ENCODE measurements around the gene NAGA. TPM values are rescaled to one million over a fixed set of nuclear protein-coding genes. Genes with fewer than 3 reads are reported as not detected.
A peak's percentile ranks its signal among the peaks of the same experiment; 100 is the strongest.
"Not testable (repeated sequence)": the region's sequence is repeated elsewhere in the genome, so short reads cannot be mapped to it uniquely, and the experiment has no call there.

NAGA gene
- 10 to 100 TPM; 13.2 to 16.0 TPM for total RNA-seq

- peak; percentile 92 for DNase-seq
- Mint-ChIP-seq H3K36me3 (peaks cover 2% of the 10 kb centered on the region), H3K9me3 (no peaks in the 10 kb centered on the region), H3K27me3 (no peaks in the 10 kb centered on the region), H3K4me3 (peak within 1 kb of the TSS; percentile 84), H3K27ac (peak within 1 kb of the TSS; percentile 89), H3K4me1 (peaks cover 30% of the 10 kb centered on the region)
Observed at GRCh38 chr22:42070517-42071422, at the start of gene NAGA. Gene NAGA, minus strand, starts transcription at chr22:42070812. Its CDS starts 515 bp downstream, at chr22:42070297.

DNA sequence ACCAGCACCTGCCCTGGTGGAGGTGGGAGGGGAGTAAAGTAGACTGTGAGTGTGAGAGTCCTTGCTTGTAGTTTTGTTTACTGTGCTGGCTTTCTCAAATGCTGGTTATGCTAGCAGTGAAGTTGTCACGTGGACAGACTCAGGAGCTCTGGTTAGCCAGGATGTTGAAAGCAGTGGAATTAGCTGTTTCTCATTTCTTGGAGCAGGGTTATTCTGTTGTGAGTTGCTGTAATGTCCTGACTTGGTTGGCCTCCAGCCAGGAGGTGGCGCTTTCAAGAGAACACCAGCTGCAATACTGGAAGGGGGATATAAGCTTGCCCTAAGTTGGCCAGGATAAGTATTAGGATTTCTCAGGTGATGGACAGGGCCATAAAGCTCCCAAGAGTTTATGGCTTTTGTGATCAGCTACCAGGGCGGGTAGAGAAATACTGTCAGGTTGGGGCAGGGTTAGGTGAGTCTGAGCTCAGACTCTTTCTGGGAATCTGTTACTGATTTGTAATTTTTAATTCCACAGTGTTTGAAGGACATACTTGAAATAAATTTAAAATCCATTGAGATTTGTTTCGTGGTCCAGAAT lies 46.3 kb upstream of the NAGA start:
- peaks cover 7% of the 10 kb centered on the region for H3K9me3 Mint-ChIP-seq
- H3K36me3 Mint-ChIP-seq = peaks cover 17% of the 10 kb centered on the region
- no peak overlapping the region for H3K4me3 Mint-ChIP-seq
- no peak overlapping the region for H3K27ac Mint-ChIP-seq
- peaks cover 26% of the 10 kb centered on the region for H3K4me1 Mint-ChIP-seq
- peaks cover 2% of the 10 kb centered on the region for H3K27me3 Mint-ChIP-seq
- no peak for DNase-seq

- not testable (repeated sequence) for H3K4me3 Mint-ChIP-seq, DNase-seq, H3K27me3 Mint-ChIP-seq, H3K9me3 Mint-ChIP-seq, H3K27ac Mint-ChIP-seq
- peaks cover 17% of the 10 kb centered on the region for H3K36me3 Mint-ChIP-seq
- H3K4me1 Mint-ChIP-seq = peaks cover 12% of the 10 kb centered on the region
Observed at GRCh38 chr22:42115420-42115830, 44.8 kb upstream of the NAGA start.

DNA sequence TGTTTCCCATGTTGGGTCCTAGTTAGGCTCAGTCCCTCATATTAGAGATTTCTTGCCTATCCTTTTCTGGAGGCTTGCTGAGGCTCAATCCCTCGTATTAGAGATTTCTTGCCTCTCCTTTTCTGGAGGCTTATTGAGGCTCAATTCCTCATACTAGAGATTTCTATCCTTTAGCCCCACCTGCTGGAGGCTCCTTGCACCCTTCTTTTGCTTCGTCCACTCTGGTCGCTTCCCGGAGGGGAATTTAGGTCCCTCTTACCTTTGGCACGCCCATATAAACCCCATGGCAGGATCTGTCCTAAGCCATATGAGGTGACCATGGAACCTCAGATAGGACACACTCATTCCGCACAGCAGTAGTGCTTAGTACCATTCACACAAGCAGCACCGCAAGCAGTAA lies 44.1 kb upstream of the NAGA start:
- Mint-ChIP-seq H3K4me1 (peaks cover 6% of the 10 kb centered on the region), H3K36me3 (peaks cover 17% of the 10 kb centered on the region)
- DNase-seq = no peak

DNA sequence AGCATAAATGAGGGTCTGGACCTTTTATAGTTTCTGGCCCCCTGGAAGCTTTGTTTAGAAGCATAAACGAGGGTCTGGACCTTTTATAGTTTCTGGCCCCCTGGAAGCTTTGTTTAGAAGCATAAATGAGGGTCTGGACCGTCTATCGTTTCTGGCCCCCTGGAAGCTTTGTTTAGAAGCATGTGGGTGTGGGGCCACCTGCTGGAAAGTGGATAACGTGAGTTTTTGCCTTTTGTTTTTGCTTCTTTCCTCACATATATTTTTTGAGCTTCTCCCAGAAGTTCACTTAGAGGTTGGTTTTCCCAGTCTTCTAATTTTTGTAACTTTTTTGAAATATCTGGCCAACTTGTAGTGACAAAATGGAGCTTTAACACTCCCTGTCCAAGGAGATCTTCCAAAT lies 42.2 kb upstream of the NAGA start:
- not testable (repeated sequence) for H3K27me3 Mint-ChIP-seq, H3K4me3 Mint-ChIP-seq, H3K9me3 Mint-ChIP-seq, H3K4me1 Mint-ChIP-seq, DNase-seq, H3K27ac Mint-ChIP-seq
- peaks cover 17% of the 10 kb centered on the region for H3K36me3 Mint-ChIP-seq

More for the DNA sequence above, 44.1 kb upstream of the NAGA start:
- H3K27ac Mint-ChIP-seq = no peak overlapping the region
- H3K27me3 Mint-ChIP-seq = no peaks in the 10 kb centered on the region
- no peak overlapping the region for H3K4me3 Mint-ChIP-seq
- peaks cover 7% of the 10 kb centered on the region for H3K9me3 Mint-ChIP-seq

DNA sequence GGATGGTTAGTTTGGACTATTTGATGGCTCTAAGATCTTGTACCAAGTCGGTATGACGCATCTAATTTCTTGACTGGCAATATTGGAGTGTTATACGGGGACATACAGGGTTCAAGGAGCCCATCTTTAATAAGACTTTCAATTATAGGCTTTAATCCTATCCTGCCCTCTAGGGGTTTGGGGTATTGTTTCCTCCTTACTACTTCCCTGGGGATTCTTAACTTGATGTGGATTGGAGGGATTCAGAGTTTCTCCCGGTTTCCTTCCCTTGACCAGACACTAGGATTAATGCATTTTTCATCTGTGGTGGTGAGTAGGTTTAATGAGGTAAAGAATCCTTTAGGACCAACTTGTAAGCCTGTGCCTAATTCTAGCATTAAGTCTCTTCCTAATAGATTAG lies 41.2 kb upstream of the NAGA start:
- H3K4me1 Mint-ChIP-seq = no peaks in the 10 kb centered on the region
- H3K36me3 Mint-ChIP-seq = peaks cover 15% of the 10 kb centered on the region
- no peak overlapping the region for H3K27ac Mint-ChIP-seq
- DNase-seq = no peak
- H3K4me3 Mint-ChIP-seq = no peak overlapping the region
- peaks cover 7% of the 10 kb centered on the region for H3K9me3 Mint-ChIP-seq
- H3K27me3 Mint-ChIP-seq = no peaks in the 10 kb centered on the region

- DNase-seq = no peak
- H3K9me3 Mint-ChIP-seq = peaks cover 5% of the 10 kb centered on the region
- no peak overlapping the region for H3K4me3 Mint-ChIP-seq
- peaks cover 10% of the 10 kb centered on the region for H3K36me3 Mint-ChIP-seq
- no peak overlapping the region for H3K27ac Mint-ChIP-seq
- no peaks in the 10 kb centered on the region for H3K4me1 Mint-ChIP-seq
- H3K27me3 Mint-ChIP-seq = no peaks in the 10 kb centered on the region
Observed at GRCh38 chr22:42108848-42109247, 38.2 kb upstream of the NAGA start.

DNA sequence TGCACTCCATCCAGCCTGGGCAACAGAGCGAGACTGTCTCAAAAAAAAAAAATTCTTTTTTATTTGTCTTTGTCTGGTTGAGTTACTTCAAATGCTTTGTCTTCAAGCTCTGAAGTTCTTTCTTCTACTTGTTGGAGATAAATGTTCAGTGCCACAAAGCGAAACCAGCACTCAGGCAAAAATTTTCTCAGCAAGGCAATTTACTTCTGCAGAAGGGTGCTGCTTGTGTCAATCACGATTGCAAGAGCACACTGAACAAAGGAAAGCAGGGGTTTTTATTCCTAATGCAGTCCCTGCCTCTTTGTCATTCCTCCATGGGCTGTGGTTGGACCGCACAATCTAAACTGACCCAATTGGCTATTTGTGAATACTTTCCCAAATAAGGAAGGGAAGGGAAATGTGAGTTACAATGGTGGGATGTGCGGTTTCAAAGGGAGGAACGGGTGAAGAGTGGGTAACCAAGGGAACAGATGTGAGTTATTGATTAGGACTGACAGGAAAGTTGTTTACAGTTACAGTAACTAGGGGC lies 33.8 kb upstream of the NAGA start:
- DNase-seq, H3K27me3 Mint-ChIP-seq, H3K27ac Mint-ChIP-seq, H3K4me3 Mint-ChIP-seq, H3K4me1 Mint-ChIP-seq: not testable (repeated sequence)
- Mint-ChIP-seq H3K9me3 (peaks cover 22% of the 10 kb centered on the region), H3K36me3 (peaks cover 33% of the 10 kb centered on the region)

- Mint-ChIP-seq H3K27me3 (no peaks in the 10 kb centered on the region), H3K9me3 (peaks cover 24% of the 10 kb centered on the region), H3K4me3 (no peak overlapping the region), H3K27ac (no peak overlapping the region), H3K36me3 (peaks cover 49% of the 10 kb centered on the region), H3K4me1 (no peaks in the 10 kb centered on the region)
- no peak for DNase-seq
Observed at GRCh38 chr22:42101199-42101598, 30.6 kb upstream of the NAGA start.

- Mint-ChIP-seq H3K27me3 (no peaks in the 10 kb centered on the region), H3K27ac (peak overlapping the region; percentile 100), H3K36me3 (peaks cover 26% of the 10 kb centered on the region), H3K4me3 (peak overlapping the region; percentile 97), H3K9me3 (peaks cover 5% of the 10 kb centered on the region), H3K4me1 (peaks cover 20% of the 10 kb centered on the region)
- no peak for DNase-seq
Observed at GRCh38 chr22:42091455-42091782, 20.8 kb upstream of the NAGA start.

GRCh38 chr22:42090596-42091454 lies 20.2 kb upstream of the NAGA start, which contains the start of gene NDUFA6:
Gene NDUFA6, minus strand, starts transcription at chr22:42090772. Its CDS starts 28 bp downstream, at chr22:42090744.
- Mint-ChIP-seq H3K27me3 (no peaks in the 10 kb centered on the region), H3K36me3 (peaks cover 30% of the 10 kb centered on the region), H3K4me1 (peaks cover 20% of the 10 kb centered on the region), H3K4me3 (peak within 1 kb of the TSS; percentile 97), H3K9me3 (peaks cover 5% of the 10 kb centered on the region), H3K27ac (peak within 1 kb of the TSS; percentile 100)
- DNase-seq = peak; percentile 98

DNA sequence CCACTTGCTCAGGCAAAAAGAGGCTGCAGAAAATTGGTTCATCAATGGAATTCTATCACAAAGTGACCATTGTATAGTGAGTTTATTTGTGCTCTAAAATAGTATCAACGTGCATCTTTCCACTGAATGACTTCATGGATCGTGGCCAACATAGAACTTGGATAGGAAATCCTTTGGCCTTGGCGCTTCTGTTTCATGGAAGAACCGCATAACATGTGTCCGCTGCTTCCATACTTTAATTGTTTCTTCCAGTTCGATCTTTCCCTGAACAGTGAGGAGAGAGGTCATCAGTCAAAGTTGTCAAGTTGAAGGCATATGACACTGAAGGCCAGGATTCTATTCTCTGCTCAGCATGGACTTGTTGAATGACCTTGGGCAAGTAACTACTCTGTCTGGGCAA lies 15.4 kb upstream of the NAGA start:
- Mint-ChIP-seq H3K27me3 (no peaks in the 10 kb centered on the region), H3K4me3 (no peak overlapping the region), H3K27ac (no peak overlapping the region), H3K4me1 (peaks cover 24% of the 10 kb centered on the region), H3K9me3 (peaks cover 5% of the 10 kb centered on the region), H3K36me3 (peaks cover 49% of the 10 kb centered on the region)
- no peak for DNase-seq

GRCh38 chr22:42084874-42085273 lies 14.3 kb upstream of the NAGA start:
- peaks cover 26% of the 10 kb centered on the region for H3K4me1 Mint-ChIP-seq
- no peak for DNase-seq
- H3K9me3 Mint-ChIP-seq = peaks cover 4% of the 10 kb centered on the region
- H3K36me3 Mint-ChIP-seq = peaks cover 46% of the 10 kb centered on the region
- H3K27me3 Mint-ChIP-seq = no peaks in the 10 kb centered on the region
- no peak overlapping the region for H3K27ac Mint-ChIP-seq
- no peak overlapping the region for H3K4me3 Mint-ChIP-seq

DNA sequence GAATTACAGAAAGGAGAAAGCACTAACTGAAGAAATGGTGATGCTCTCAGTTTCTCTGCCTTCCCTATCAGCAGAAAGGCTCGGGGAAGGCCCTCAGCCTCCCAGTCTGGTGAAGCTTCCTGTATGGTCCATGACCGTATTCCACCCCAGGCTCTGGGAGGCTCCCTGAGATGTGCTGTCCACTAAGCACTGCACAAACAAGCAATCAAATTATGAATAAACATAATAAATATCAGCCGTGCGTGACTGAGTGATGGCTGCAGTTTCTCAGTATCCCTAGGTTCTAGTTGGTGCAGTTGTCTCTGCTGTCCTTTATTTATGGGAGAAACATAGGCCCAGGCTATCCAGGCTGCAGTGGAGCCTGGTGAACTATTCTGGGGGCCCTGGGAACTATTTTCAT lies 12.5 kb upstream of the NAGA start:
- peaks cover 20% of the 10 kb centered on the region for H3K4me1 Mint-ChIP-seq

GRCh38 chr22:42080287-42080686 lies 9.7 kb upstream of the NAGA start:
- Mint-ChIP-seq H3K27me3 (no peaks in the 10 kb centered on the region), H3K9me3 (no peaks in the 10 kb centered on the region), H3K27ac (peak overlapping the region; percentile 96), H3K36me3 (peaks cover 20% of the 10 kb centered on the region), H3K4me3 (peak overlapping the region; percentile 97), H3K4me1 (peaks cover 18% of the 10 kb centered on the region)
- no peak for DNase-seq

More for the DNA sequence above, 12.5 kb upstream of the NAGA start:
- Mint-ChIP-seq H3K9me3 (no peaks in the 10 kb centered on the region), H3K27ac (no peak overlapping the region), H3K36me3 (peaks cover 33% of the 10 kb centered on the region), H3K27me3 (no peaks in the 10 kb centered on the region), H3K4me3 (no peak overlapping the region)
- no peak for DNase-seq

All from activated naive CD8-positive, alpha-beta T cell treated with anti-CD3 and anti-CD28 coated beads for 36 hours (primary cell).